B cell (primary cell): ENCODE data around the gene PCGF3. TPM values are rescaled to one million over a fixed set of nuclear protein-coding genes. Genes with fewer than 3 reads are reported as not detected.

Experiments
- ATAC-seq: fragments of 200-7000 bp; cut with Tn5 transposase; one replicate; pipeline ENCODE4 v1.10.0; 2021; ENCODE audit warnings: low read depth, mild to moderate bottlenecking, moderate number of reproducible peaks, moderate library complexity
- CTCF ChIA-PET: fragments of 350-600 bp; sonication (Branson Sonifier 250); formaldehyde crosslinking; loops from one replicate; lab custom pipeline; 2021; ENCODE audit warnings: antibody characterized with exemption, inconsistent platforms; lab: Charles Lee
- POLR2A ChIA-PET: fragments of 350-600 bp; sonication (Branson Sonifier 250); formaldehyde crosslinking; loops from one replicate; lab custom pipeline; 2021; ENCODE audit warnings: antibody characterized with exemption; lab: Charles Lee
- DNase-seq: peaks from one replicate; pipeline ENCODE4 v3.0.0; 2013
- H2AFZ ChIP-seq: 2 replicates; pipeline ENCODE4 v1.6.1; 2012; ENCODE audit warnings: mild to moderate bottlenecking, low read depth, low read length; ENCODE audit not compliant: insufficient read depth, poor library complexity, severe bottlenecking
- H3K27ac ChIP-seq, 2 donors: 1 replicate in 1 of 2; 2 replicates in 1 of 2; pipeline ENCODE4 v1.5.1; 2012 to 2013; ENCODE audit warnings: low read length in 2 of 2, mild to moderate bottlenecking in 2 of 2, moderate library complexity in 1 of 2
- H3K27me3 ChIP-seq, 4 experiments: fragments of 200-600 bp in 1 of 4; sonication (generic) in 1 of 4; replicated peaks in 1 of 4; 1 replicate in 2 of 4; 2 replicates in 2 of 4; pipeline versions ENCODE4 v1.6.1 to v1.7.0; 2013 to 2016; ENCODE audit warnings: low read length in 3 of 4, mild to moderate bottlenecking in 2 of 4, mixed read lengths in 1 of 4, moderate library complexity in 1 of 4; ENCODE audit not compliant: insufficient read depth in 4 of 4, control insufficient read depth in 3 of 4; ENCODE audit errors: control extremely low read depth in 1 of 4
- H3K36me3 ChIP-seq, 2 experiments: replicated peaks in 1 of 2; 1 replicate in 1 of 2; 2 replicates in 1 of 2; pipeline versions ENCODE4 v1.6.1 to v1.7.1; 2013; ENCODE audit warnings: low read length in 1 of 2; ENCODE audit not compliant: insufficient read depth in 2 of 2, control insufficient read depth in 1 of 2; ENCODE audit errors: control extremely low read depth in 1 of 2, extremely low read depth in 1 of 2
- H3K4me1 ChIP-seq, 2 donors: fragments of 200-600 bp in 1 of 2; sonication (generic) in 1 of 2; 1 replicate in 1 of 2; 2 replicates in 1 of 2; pipeline versions ENCODE4 v1.5.1 to v1.6.1; 2013 to 2017; ENCODE audit warnings: low read length in 2 of 2; ENCODE audit not compliant: control insufficient read depth in 2 of 2, insufficient read depth in 2 of 2
- H3K4me2 ChIP-seq: replicated peaks from 2 replicates; pipeline ENCODE3; 2012; ENCODE audit warnings: mild to moderate bottlenecking, low read depth, low read length; ENCODE audit not compliant: poor library complexity, severe bottlenecking
- H3K4me3 ChIP-seq, 5 experiments: fragments of 200-600 bp in 1 of 5; sonication (generic) in 1 of 5; 1 replicate in 3 of 5; 2 replicates in 2 of 5; pipeline versions ENCODE4 v1.5.1 to v1.7.0; 2011 to 2016; ENCODE audit warnings: low read length in 4 of 5, mild to moderate bottlenecking in 4 of 5, low read depth in 2 of 5, control low read depth in 1 of 5, moderate library complexity in 1 of 5; ENCODE audit not compliant: insufficient read depth in 1 of 5; ENCODE audit errors: control extremely low read depth in 1 of 5, extremely low read depth in 1 of 5
- H3K79me2 ChIP-seq: fragments of 200-600 bp; sonication (generic); one replicate; pipeline ENCODE4 v1.6.0; 2016; ENCODE audit warnings: low read length; ENCODE audit not compliant: control insufficient read depth, insufficient read depth
- H3K9ac ChIP-seq: fragments of 200-600 bp; sonication (generic); 2 replicates; pipeline ENCODE4 v1.6.1; 2017; ENCODE audit warnings: mild to moderate bottlenecking, low read length, moderate library complexity
- H3K9me3 ChIP-seq, 3 donors: one replicate each; pipeline versions ENCODE4 v1.6.1 to v1.7.1; 2013; ENCODE audit warnings: low read length in 2 of 3; ENCODE audit not compliant: control insufficient read depth in 2 of 3, insufficient read depth in 1 of 3; ENCODE audit errors: control extremely low read depth in 1 of 3
- H4K20me1 ChIP-seq: 2 replicates; pipeline ENCODE4 v1.6.0; 2012; ENCODE audit warnings: mild to moderate bottlenecking, low read length; ENCODE audit not compliant: insufficient read depth, control insufficient read depth, poor library complexity, severe bottlenecking
- H3K27ac Mint-ChIP-seq: one replicate; pipeline ENCODE4 v1.8.0; 2021; ENCODE audit warnings: mixed read lengths
- H3K27me3 Mint-ChIP-seq: one replicate; pipeline ENCODE4 v1.8.0; 2021; ENCODE audit warnings: mixed read lengths
- H3K4me1 Mint-ChIP-seq: one replicate; pipeline ENCODE4 v1.8.0; 2021; ENCODE audit warnings: mixed read lengths
- H3K4me3 Mint-ChIP-seq: one replicate; pipeline ENCODE4 v1.8.0; 2021; ENCODE audit warnings: mixed read lengths
- H3K9me3 Mint-ChIP-seq: one replicate; pipeline ENCODE4 v1.8.0; 2022; ENCODE audit warnings: mixed read lengths; ENCODE audit not compliant: insufficient read depth
- EZH2 ChIP-seq: IDR thresholded peaks from 2 replicates; pipeline ENCODE4 v1.6.1; 2012; ENCODE audit warnings: borderline replicate concordance, low read depth, mild to moderate bottlenecking, moderate library complexity, low read length; ENCODE audit not compliant: insufficient read depth, poor library complexity, severe bottlenecking
- WGBS: methylation state at CpG from one replicate; pipeline ENCODE4 v1.1.5; 2013; ENCODE audit warnings: missing lambda C conversion rate; ENCODE audit not compliant: insufficient coverage; 5-methylcytosine and 5-hydroxymethylcytosine counted together
- intact Hi-C: fragments of 100-400 bp; cut with micrococcal nuclease; formaldehyde crosslinking; loops from one replicate; pipeline ENCODE4 v1.10.0; 2022
- polyA plus RNA-seq: library from polyadenylated mRNA; depleted of rRNA; stranded (reverse); fragments of >200 nt; gene quantifications from 2 replicates; pipeline ENCODE4 v1.2.3, GENCODE V29; 2012
- total RNA-seq, 2 donors: library from RNA; stranded (reverse); fragments of 120-200 nt in 1 of 2; gene quantifications; 1 replicate in 1 of 2; 2 replicates in 1 of 2; pipeline versions ENCODE4 v1.2.3 to v1.2.4, GENCODE V29; 2013 to 2022
- TF ChIP-seq, protein P1 (sequence below): fragments of 200-600 bp; IDR thresholded peaks from one replicate; pipeline ENCODE4 v1.8.0; 2022; ENCODE audit warnings: antibody characterized with exemption, mild to moderate bottlenecking

The PCGF3 gene
- total and polyA plus RNA-seq, 2 donors (not counting 1 experiment from before 2014, with no cell fraction given), result 65.7 to 90.3 TPM

DNA sequence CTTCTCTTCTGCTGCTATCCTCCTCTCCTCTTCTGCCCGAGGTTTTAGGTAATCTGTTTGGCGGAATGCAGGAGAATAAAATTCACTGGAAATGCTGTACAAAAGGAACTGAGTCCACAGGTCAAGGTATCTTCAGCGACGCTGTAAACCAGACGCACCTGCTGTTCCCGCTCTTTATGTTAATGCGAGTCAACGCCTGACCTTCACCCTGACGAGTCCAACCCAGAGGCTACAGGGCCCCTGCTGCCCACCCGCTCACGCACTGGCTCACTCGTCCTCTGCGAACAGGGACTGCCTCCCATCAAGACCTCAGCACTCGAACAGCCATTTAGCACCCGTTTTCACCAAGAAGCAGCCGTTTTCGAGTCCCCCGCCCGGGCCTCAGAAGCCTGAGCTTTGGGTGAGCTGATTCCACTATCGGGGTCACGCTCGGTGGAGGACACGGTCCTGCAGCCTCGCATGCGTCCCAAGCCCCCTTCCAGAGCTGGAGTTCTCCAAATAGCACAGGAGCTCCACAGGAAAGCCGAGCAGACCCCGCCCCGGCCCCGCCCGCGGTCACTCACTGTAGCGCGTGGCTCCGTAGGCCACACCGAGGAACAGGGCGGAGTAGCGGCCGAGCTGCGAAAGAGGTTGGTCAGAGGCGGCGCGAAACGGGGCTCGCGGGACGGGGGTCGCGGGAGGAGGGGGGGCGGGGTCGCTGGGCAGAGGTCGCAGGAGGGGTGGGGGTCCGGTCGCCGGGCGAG is 32.1 kb upstream of the PCGF3 start:
- H3K9me3 ChIP-seq, result no peaks in the 10 kb centered on the region
- peak overlapping the region; percentile 70 for H2AFZ ChIP-seq
- 11% methylated on average over 46 of the region's 55 CpGs for whole genome bisulfite sequencing
- no peak for ATAC-seq
- peaks cover 28% of the 10 kb centered on the region for H3K4me1 Mint-ChIP-seq
- TF ChIP-seq, protein P1, sequence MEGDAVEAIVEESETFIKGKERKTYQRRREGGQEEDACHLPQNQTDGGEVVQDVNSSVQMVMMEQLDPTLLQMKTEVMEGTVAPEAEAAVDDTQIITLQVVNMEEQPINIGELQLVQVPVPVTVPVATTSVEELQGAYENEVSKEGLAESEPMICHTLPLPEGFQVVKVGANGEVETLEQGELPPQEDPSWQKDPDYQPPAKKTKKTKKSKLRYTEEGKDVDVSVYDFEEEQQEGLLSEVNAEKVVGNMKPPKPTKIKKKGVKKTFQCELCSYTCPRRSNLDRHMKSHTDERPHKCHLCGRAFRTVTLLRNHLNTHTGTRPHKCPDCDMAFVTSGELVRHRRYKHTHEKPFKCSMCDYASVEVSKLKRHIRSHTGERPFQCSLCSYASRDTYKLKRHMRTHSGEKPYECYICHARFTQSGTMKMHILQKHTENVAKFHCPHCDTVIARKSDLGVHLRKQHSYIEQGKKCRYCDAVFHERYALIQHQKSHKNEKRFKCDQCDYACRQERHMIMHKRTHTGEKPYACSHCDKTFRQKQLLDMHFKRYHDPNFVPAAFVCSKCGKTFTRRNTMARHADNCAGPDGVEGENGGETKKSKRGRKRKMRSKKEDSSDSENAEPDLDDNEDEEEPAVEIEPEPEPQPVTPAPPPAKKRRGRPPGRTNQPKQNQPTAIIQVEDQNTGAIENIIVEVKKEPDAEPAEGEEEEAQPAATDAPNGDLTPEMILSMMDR, result no peak
- TF ChIP-seq EZH2, result no peak
- peak overlapping the region; percentile 93 for H3K4me3 Mint-ChIP-seq
- peak overlapping the region; percentile 95 for H3K4me2 ChIP-seq
- H3K36me3 ChIP-seq, result peaks cover 0 to 17% of the 10 kb centered on the region in 2 experiments
- H3K9me3 Mint-ChIP-seq, result no peaks in the 10 kb centered on the region
- POLR2A ChIA-PET, result interaction anchor here (1.0 to 2.0 kb wide), 6 partner anchors 10 to 549 kb away, joined by 3 to 11 read pairs (median 4); partner anchors contain the start of genes ZNF141 and ZNF718
- H3K79me2 ChIP-seq, result peaks cover 22% of the 10 kb centered on the region
- H3K27me3 Mint-ChIP-seq, result no peaks in the 10 kb centered on the region
- peaks cover 4% of the 10 kb centered on the region for H4K20me1 ChIP-seq
- intact Hi-C loops, result loop anchor here (1.0 to 10.0 kb wide), 4 partner anchors 10 to 611 kb away; partner anchors contain the start of genes MAEA and PCGF3
- peak overlapping the region; percentile 98 for H3K9ac ChIP-seq
- H3K27ac ChIP-seq, result peak overlapping the region in 1 of 2 donors; percentile 20
- peak overlapping the region; percentile 56 for H3K27ac Mint-ChIP-seq
- DNase-seq, result peak; percentile 33
- H3K4me3 ChIP-seq, result peak overlapping the region in 4 of 5 experiments; percentile 88 to 99 (median 94)
- peaks cover 26 to 36% of the 10 kb centered on the region in 2 donors for H3K4me1 ChIP-seq
- no peaks in the 10 kb centered on the region for H3K27me3 ChIP-seq
- CTCF ChIA-PET, result interaction anchor here (0.6 to 1.4 kb wide), 5 partner anchors 9 to 430 kb away, joined by 3 to 5 read pairs (median 3); no protein-coding TSS in a partner anchor
